HL-60 (cell line): ENCODE results near the gene MECR.

ENCODE experiments used
- CTCF ChIP-seq: IDR thresholded peaks from one replicate; pipeline ENCODE4 v1.5.1; 2011; ENCODE audit warnings: low read length, control low read depth, inconsistent platforms; ENCODE audit not compliant: insufficient read depth
- GABPA ChIP-seq: IDR thresholded peaks from 2 replicates; pipeline ENCODE4 v1.6.1; 2012; ENCODE audit warnings: low read depth
- POLR2AphosphoS5 ChIP-seq: IDR thresholded peaks from 2 replicates; pipeline ENCODE4 v1.6.1; 2012; ENCODE audit warnings: low read depth
- REST ChIP-seq: IDR thresholded peaks from 2 replicates; pipeline ENCODE4 v1.6.1; 2012; ENCODE audit warnings: low read depth; ENCODE audit not compliant: insufficient replicate concordance
- SPI1 ChIP-seq: IDR thresholded peaks from 2 replicates; pipeline ENCODE4 v1.6.1; 2012; ENCODE audit warnings: low read depth, mild to moderate bottlenecking, borderline replicate concordance

GRCh38 chr1:29230204-29230552 is 556 bp downstream of the MECR start:
- TF ChIP-seq CTCF: no peak
- TF ChIP-seq POLR2AphosphoS5: no peak
- no peak for TF ChIP-seq GABPA
- TF ChIP-seq SPI1: no peak
- TF ChIP-seq REST: no peak
